ENCODE measurements around the gene NFATC2. TPM values are rescaled to one million over a fixed set of nuclear protein-coding genes. Genes with fewer than 3 reads are reported as not detected.

The NFATC2 gene
- total RNA-seq, 1 experiment from 2014 or later = 6.3 TPM

GRCh38 chr20:51444467-51444866 lies 98.1 kb downstream of the NFATC2 start:
- BruUV-seq (replicated peaks) = no TSS peak
- no peaks in the 10 kb centered on the region for H3K9me2 ChIP-seq (ENCODE audit: insufficient read depth)
- no peaks in the 10 kb centered on the region for H3K36me3 ChIP-seq (ENCODE audit: low read depth)
- no peaks in the 10 kb centered on the region for H3K9me3 ChIP-seq (ENCODE audit: insufficient read depth, low read depth)
- H2AFZ ChIP-seq = no peak overlapping the region
- H3F3A ChIP-seq (ENCODE audit: insufficient read depth, low read depth) = peaks cover 35% of the 10 kb centered on the region
- TF ChIP-seq, protein P1, sequence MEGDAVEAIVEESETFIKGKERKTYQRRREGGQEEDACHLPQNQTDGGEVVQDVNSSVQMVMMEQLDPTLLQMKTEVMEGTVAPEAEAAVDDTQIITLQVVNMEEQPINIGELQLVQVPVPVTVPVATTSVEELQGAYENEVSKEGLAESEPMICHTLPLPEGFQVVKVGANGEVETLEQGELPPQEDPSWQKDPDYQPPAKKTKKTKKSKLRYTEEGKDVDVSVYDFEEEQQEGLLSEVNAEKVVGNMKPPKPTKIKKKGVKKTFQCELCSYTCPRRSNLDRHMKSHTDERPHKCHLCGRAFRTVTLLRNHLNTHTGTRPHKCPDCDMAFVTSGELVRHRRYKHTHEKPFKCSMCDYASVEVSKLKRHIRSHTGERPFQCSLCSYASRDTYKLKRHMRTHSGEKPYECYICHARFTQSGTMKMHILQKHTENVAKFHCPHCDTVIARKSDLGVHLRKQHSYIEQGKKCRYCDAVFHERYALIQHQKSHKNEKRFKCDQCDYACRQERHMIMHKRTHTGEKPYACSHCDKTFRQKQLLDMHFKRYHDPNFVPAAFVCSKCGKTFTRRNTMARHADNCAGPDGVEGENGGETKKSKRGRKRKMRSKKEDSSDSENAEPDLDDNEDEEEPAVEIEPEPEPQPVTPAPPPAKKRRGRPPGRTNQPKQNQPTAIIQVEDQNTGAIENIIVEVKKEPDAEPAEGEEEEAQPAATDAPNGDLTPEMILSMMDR (conservative IDR thresholded peaks at IDR 0.05) = no peak
- TF ChIP-seq EZH2 (IDR thresholded peaks at IDR 0.05; ENCODE audit: low read depth) = no peak
- no peaks in the 10 kb centered on the region for H4K20me1 ChIP-seq (ENCODE audit: insufficient read depth)
- ChIA-PET POLR2A (ENCODE audit: unreplicated experiment) (no interaction called here), CTCF (no interaction called here)
- no peaks in the 10 kb centered on the region for H3K79me2 ChIP-seq (ENCODE audit: low read depth)
- H3K4me3 ChIP-seq = no peak overlapping the region
- DNase-seq = no peak
- intact Hi-C loops (cut with micrococcal nuclease; ENCODE audit: unreplicated experiment) = no loop called here
- H3K4me1 ChIP-seq (replicated peaks; ENCODE audit: insufficient read depth) = peaks cover 28% of the 10 kb centered on the region
- no peaks in the 10 kb centered on the region for H3K27me3 ChIP-seq (ENCODE audit: insufficient read depth, low read depth)
- H3K4me2 ChIP-seq = no peak overlapping the region
- no peak overlapping the region for H3K27ac ChIP-seq

GRCh38 chr20:51442602-51443001 lies 99.9 kb downstream of the NFATC2 start:
- TF ChIP-seq, protein P1 (conservative IDR thresholded peaks at IDR 0.05) = no peak
- no peak for TF ChIP-seq EZH2 (IDR thresholded peaks at IDR 0.05; ENCODE audit: low read depth)
- no peak overlapping the region for H3K4me3 ChIP-seq
- H3F3A ChIP-seq (ENCODE audit: insufficient read depth, low read depth) = peaks cover 29% of the 10 kb centered on the region
- H4K20me1 ChIP-seq (ENCODE audit: insufficient read depth) = no peaks in the 10 kb centered on the region
- no peak overlapping the region for H3K4me2 ChIP-seq
- intact Hi-C loops (cut with micrococcal nuclease; ENCODE audit: unreplicated experiment) = no loop called here
- no peaks in the 10 kb centered on the region for H3K9me2 ChIP-seq (ENCODE audit: insufficient read depth)
- H3K9me3 ChIP-seq (ENCODE audit: insufficient read depth, low read depth) = no peaks in the 10 kb centered on the region
- no peak for DNase-seq
- no TSS peak for BruUV-seq (replicated peaks)
- H3K27ac ChIP-seq = no peak overlapping the region
- H2AFZ ChIP-seq = no peak overlapping the region
- POLR2A ChIA-PET (ENCODE audit: unreplicated experiment) = no interaction called here
- CTCF ChIA-PET = no interaction called here
- H3K79me2 ChIP-seq (ENCODE audit: low read depth) = no peaks in the 10 kb centered on the region
- H3K36me3 ChIP-seq (ENCODE audit: low read depth) = no peaks in the 10 kb centered on the region
- H3K27me3 ChIP-seq (ENCODE audit: insufficient read depth, low read depth) = no peaks in the 10 kb centered on the region
- peaks cover 19% of the 10 kb centered on the region for H3K4me1 ChIP-seq (replicated peaks; ENCODE audit: insufficient read depth)

DNA sequence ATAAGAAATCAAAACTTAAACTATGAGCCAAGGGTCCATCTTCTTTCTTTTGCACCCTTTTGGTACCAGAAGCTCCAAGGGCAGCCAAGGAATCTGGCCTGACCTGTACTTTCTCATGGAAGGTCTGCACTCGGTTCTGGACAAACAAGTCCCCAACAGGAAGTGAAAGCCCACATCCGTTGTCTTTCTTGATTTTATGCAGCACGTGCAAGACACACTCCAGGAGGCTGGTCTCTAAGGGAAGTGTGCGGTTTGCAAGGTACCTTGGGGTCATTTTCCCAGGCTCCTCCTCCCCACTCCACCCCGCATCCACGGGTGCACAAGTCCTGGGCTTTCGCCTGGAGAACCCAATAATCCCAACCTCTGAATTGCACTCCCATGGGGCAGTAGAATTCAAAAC lies 101.9 kb downstream of the NFATC2 start:
- H3K36me3 ChIP-seq (ENCODE audit: low read depth) = no peaks in the 10 kb centered on the region
- H3K4me2 ChIP-seq = no peak overlapping the region
- ChIA-PET POLR2A (ENCODE audit: unreplicated experiment) (no interaction called here), CTCF (no interaction called here)
- TF ChIP-seq EZH2 (IDR thresholded peaks at IDR 0.05; ENCODE audit: low read depth) = no peak
- TF ChIP-seq, protein P1 (conservative IDR thresholded peaks at IDR 0.05) = no peak
- H3K79me2 ChIP-seq (ENCODE audit: low read depth) = no peaks in the 10 kb centered on the region
- H3K27ac ChIP-seq = no peak overlapping the region
- H3K4me3 ChIP-seq = no peak overlapping the region
- H4K20me1 ChIP-seq (ENCODE audit: insufficient read depth) = no peaks in the 10 kb centered on the region
- H3K9me3 ChIP-seq (ENCODE audit: insufficient read depth, low read depth) = no peaks in the 10 kb centered on the region
- no TSS peak for BruUV-seq (replicated peaks)
- intact Hi-C loops (cut with micrococcal nuclease; ENCODE audit: unreplicated experiment) = no loop called here
- H3K27me3 ChIP-seq (ENCODE audit: insufficient read depth, low read depth) = no peaks in the 10 kb centered on the region
- no peaks in the 10 kb centered on the region for H3K9me2 ChIP-seq (ENCODE audit: insufficient read depth)
- peaks cover 3% of the 10 kb centered on the region for H3K4me1 ChIP-seq (replicated peaks; ENCODE audit: insufficient read depth)
- peaks cover 9% of the 10 kb centered on the region; the same call in 1 of the 2 replicates for H3F3A ChIP-seq (ENCODE audit: insufficient read depth, low read depth)
- no peak overlapping the region for H2AFZ ChIP-seq
- DNase-seq = no peak

All from PC-9 (cell line).